Neutrophil (primary cell): ENCODE measurements around the gene TMA16.
A peak's percentile ranks its signal among the peaks of the same experiment; 100 is the strongest.

Experiments
- H3K27ac ChIP-seq: fragments of 200-600 bp; sonication (generic); 2 replicates; pipeline ENCODE4 v1.5.1; 2016; ENCODE audit warnings: mild to moderate bottlenecking, moderate library complexity
- H3K27me3 ChIP-seq: fragments of 200-600 bp; sonication (generic); 2 replicates; pipeline ENCODE4 v1.6.0; 2016; ENCODE audit warnings: mild to moderate bottlenecking
- H3K36me3 ChIP-seq: fragments of 200-600 bp; sonication (generic); 2 replicates; pipeline ENCODE4 v1.5.1; 2017
- H3K4me1 ChIP-seq, 2 experiments: fragments of 200-600 bp in 1 of 2; sonication (generic) in 1 of 2; 1 replicate in 1 of 2; 2 replicates in 1 of 2; pipeline versions ENCODE4 v1.5.1 to v1.6.1; 2013 to 2016; ENCODE audit warnings: low read depth in 1 of 2, low read length in 1 of 2, mild to moderate bottlenecking in 1 of 2, moderate library complexity in 1 of 2; ENCODE audit not compliant: control insufficient read depth in 1 of 2, insufficient read depth in 1 of 2
- H3K4me3 ChIP-seq, 2 experiments: fragments of 200-600 bp in 1 of 2; sonication (generic) in 1 of 2; 1 replicate in 1 of 2; 2 replicates in 1 of 2; pipeline ENCODE4 v1.5.1; 2013 to 2016; ENCODE audit warnings: low read depth in 1 of 2, low read length in 1 of 2, mild to moderate bottlenecking in 1 of 2, moderate library complexity in 1 of 2
- H3K9me3 ChIP-seq: fragments of 200-600 bp; sonication (generic); 2 replicates; pipeline ENCODE4 v1.5.1; 2016
- TF ChIP-seq, protein P1 (sequence below): fragments of 200-600 bp; sonication (generic); IDR thresholded peaks from 2 replicates; pipeline ENCODE4 v1.5.1; 2016; ENCODE audit warnings: antibody characterized with exemption

The TMA16 gene

DNA sequence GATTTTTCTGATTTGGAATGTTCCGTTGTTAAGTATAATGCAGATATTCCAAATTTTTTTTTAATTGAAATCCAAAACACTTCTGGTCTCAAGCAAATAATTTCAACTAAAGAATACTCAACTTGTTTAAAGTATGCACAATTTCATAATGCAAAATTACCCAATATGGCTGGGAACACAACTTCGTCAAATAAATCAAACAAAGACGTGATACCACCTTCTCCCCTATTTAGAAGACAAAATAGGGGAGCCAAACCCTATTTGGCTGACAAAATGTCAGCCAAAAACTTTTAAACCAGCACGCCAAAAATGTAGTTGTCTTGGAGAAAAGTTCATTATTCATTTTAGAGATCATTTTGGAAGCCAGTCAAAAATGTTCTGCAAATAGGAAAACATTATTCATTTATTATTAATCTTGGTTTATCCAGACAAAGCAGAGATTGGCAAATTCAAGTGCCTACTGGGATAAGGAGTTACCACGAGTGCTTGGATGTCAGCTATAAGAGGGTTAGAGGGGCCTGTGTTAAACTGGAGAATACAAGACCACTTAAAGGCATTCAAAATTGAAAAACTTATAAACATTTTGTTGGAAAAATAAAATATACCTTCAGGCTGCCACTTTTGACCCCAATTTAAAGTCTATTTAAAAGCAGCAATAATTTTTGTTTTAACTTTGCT, 17.6 kb upstream of the TMA16 start:
- TF ChIP-seq, protein P1, sequence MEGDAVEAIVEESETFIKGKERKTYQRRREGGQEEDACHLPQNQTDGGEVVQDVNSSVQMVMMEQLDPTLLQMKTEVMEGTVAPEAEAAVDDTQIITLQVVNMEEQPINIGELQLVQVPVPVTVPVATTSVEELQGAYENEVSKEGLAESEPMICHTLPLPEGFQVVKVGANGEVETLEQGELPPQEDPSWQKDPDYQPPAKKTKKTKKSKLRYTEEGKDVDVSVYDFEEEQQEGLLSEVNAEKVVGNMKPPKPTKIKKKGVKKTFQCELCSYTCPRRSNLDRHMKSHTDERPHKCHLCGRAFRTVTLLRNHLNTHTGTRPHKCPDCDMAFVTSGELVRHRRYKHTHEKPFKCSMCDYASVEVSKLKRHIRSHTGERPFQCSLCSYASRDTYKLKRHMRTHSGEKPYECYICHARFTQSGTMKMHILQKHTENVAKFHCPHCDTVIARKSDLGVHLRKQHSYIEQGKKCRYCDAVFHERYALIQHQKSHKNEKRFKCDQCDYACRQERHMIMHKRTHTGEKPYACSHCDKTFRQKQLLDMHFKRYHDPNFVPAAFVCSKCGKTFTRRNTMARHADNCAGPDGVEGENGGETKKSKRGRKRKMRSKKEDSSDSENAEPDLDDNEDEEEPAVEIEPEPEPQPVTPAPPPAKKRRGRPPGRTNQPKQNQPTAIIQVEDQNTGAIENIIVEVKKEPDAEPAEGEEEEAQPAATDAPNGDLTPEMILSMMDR = no peak
- Histone ChIP-seq H3K27ac (no peak overlapping the region), H3K4me1 (no peaks in the 10 kb centered on the region), H3K9me3 (no peaks in the 10 kb centered on the region), H3K27me3 (peaks cover 20% of the 10 kb centered on the region), H3K36me3 (no peaks in the 10 kb centered on the region), H3K4me3 (no peak overlapping the region)

DNA sequence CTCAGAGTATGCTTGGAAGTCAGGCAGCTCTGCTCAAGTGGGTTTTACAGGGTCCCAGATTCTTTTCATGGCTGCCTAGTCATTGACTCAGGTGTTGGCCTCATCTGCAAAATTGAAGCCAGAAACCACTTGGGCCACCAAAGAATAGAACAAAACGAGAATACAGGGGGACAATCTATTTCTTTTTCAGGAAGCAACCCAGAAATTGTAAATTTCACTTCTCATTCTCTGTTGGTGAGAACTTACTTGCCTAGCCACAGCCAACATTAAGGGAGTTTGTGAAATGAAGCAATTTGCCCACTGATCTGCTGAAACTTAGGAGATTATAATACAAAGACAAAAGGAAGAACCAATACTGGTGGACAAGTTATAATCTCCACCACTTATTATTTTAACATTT, 12.3 kb upstream of the TMA16 start:
- H3K27me3 ChIP-seq = peaks cover 8% of the 10 kb centered on the region
- TF ChIP-seq, protein P1 = no peak
- no peak overlapping the region for H3K4me3 ChIP-seq
- no peaks in the 10 kb centered on the region for H3K9me3 ChIP-seq
- no peaks in the 10 kb centered on the region for H3K36me3 ChIP-seq
- peak overlapping the region; percentile 64 for H3K27ac ChIP-seq
- peaks cover 13 to 20% of the 10 kb centered on the region in 2 experiments for H3K4me1 ChIP-seq

DNA sequence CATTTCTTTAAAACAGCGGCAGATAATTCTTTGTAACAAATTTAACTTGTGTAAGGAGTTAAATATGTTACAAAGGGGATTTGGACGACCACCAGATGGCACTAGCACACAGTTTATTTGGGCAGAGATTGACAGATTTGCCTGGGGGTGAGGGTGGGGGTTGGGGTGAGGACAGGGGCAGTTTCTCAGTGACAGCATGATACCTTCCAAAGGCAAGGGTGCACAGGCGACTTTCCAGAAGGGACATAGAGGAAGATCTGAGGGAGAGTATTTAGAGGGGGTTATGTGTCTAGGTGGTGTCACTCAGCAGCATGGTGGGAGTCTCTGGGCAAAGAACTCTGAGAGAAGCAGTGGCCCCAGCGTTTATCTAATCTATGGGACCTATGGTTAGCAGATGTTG, 9.6 kb upstream of the TMA16 start:
- H3K9me3 ChIP-seq = no peaks in the 10 kb centered on the region
- H3K27ac ChIP-seq = no peak overlapping the region
- no peak overlapping the region for H3K4me3 ChIP-seq
- TF ChIP-seq, protein P1 = no peak
- no peaks in the 10 kb centered on the region for H3K27me3 ChIP-seq
- no peaks in the 10 kb centered on the region for H3K36me3 ChIP-seq
- H3K4me1 ChIP-seq = peaks cover 13 to 20% of the 10 kb centered on the region in 2 experiments

DNA sequence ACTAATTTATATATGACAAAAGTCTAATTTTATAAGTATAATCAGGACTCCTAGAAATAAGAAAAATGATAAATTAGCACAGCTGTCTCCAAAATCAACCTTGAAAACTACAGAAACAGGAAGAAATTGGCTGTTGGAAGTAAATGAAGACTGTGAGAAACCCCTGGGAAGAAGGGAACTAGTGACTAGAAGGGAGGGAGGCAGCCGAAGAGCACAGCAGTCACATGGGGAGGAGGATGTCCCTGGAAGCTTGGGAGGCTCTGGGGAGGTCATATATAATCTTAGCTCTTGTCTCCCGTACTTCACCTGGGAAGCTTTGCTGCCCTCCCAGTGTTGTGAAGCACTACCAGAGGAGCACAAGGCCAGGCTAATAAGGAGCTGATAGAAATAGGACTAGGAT, 8.9 kb upstream of the TMA16 start:
- H3K36me3 ChIP-seq = no peaks in the 10 kb centered on the region
- H3K4me3 ChIP-seq = no peak overlapping the region
- no peaks in the 10 kb centered on the region for H3K9me3 ChIP-seq
- H3K4me1 ChIP-seq = peaks cover 13 to 20% of the 10 kb centered on the region in 2 experiments
- no peaks in the 10 kb centered on the region for H3K27me3 ChIP-seq
- TF ChIP-seq, protein P1 = no peak
- no peak overlapping the region for H3K27ac ChIP-seq

DNA sequence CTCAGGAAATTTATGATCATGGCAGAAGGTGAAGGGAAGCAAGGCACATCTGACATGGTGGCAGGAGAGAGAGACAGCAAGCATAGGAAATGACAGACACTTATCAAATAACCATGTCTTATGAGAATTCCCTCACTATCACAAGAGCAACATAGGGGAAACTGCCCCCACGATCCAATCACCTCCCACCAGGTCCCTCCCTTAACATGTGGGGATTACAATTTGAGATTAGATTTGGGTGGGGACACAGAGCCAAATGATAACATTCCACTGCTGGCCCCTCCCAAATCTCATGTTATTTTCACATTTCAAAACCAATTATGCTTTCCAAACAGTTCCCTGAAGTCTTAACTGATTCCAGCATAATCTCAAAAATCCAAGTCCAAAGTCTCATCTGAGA, 8.2 kb upstream of the TMA16 start:
- H3K9me3 ChIP-seq = no peaks in the 10 kb centered on the region
- H3K4me3 ChIP-seq = no peak overlapping the region
- peaks cover 13 to 20% of the 10 kb centered on the region in 2 experiments for H3K4me1 ChIP-seq
- H3K27me3 ChIP-seq = no peaks in the 10 kb centered on the region
- H3K27ac ChIP-seq = no peak overlapping the region
- TF ChIP-seq, protein P1 = no peak
- no peaks in the 10 kb centered on the region for H3K36me3 ChIP-seq
